ENCODE measurements around the gene DUSP9.
"Not testable (repeated sequence)": the region's sequence is repeated elsewhere in the genome, so short reads cannot be mapped to it uniquely, and the experiment has no call there.

DUSP9 gene

DNA sequence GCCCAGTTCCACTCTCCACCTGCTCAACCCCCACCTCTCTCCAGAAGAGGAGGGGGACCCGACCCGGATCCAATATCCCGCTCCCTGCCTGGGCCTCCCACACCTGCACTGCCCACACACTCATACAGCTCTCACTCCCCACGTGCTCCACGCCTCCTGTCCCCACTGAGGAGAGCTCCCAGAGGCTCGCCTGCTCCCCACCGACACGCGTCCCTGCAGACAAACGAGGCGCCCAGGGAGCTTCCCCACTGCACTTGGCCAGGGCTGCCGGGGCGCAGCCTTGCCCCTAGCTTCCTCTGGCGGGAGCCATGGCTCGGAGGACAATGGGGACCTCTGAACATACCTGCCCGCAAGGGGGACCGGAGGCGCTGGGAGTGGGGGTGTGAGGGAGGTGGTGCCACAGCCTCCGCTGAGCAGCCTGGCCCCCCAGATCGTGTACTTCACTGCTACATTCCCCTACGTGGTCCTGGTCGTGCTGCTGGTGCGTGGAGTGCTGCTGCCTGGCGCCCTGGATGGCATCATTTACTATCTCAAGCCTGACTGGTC lies 45.7 kb downstream of the DUSP9 start:
- no peak for DNase-seq (ENCODE audit: low read depth)

DNA sequence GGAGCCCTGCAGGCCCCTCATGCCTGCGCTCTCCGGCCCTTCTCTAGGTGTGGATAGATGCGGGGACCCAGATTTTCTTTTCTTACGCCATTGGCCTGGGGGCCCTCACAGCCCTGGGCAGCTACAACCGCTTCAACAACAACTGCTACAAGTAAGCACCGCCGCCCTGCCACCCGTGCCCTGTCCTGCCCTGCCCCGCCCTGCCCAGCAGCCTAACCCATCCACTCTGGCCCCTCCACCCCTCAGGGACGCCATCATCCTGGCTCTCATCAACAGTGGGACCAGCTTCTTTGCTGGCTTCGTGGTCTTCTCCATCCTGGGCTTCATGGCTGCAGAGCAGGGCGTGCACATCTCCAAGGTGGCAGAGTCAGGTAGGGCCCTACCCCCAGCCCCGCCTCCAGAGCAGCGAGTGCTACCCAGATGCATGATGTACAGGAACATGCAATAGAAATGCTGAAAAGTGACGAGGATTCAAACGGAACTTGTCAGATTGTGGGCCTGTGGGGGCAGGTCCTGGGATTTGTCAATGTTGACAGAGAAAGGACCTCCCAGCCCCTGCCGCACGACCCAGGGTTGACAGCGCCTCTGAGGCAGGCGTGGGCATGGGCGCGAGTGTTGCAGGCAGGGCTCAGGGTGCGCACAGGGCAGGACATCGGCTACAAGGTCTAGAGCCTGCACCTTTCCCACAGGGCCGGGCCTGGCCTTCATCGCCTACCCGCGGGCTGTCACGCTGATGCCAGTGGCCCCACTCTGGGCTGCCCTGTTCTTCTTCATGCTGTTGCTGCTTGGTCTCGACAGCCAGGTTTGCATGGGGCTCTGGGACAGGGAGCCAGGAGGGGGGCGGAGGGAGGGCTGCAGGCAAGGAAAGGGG lies 46.4 kb downstream of the DUSP9 start:
- no peak for DNase-seq (ENCODE audit: low read depth)

DNA sequence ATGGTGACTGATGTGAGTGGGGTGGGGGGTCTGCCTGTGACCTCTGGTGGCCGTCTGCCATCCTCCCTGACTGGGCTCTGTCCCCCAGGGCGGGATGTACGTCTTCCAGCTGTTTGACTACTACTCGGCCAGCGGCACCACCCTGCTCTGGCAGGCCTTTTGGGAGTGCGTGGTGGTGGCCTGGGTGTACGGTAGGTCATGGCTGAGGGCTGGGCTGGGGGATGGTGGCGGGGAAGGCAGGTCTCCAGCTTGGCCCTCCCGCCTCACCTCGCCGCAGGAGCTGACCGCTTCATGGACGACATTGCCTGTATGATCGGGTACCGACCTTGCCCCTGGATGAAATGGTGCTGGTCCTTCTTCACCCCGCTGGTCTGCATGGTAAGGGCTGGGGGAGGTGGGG lies 47.3 kb downstream of the DUSP9 start:
- not testable (repeated sequence) for DNase-seq (ENCODE audit: low read depth)

DNA sequence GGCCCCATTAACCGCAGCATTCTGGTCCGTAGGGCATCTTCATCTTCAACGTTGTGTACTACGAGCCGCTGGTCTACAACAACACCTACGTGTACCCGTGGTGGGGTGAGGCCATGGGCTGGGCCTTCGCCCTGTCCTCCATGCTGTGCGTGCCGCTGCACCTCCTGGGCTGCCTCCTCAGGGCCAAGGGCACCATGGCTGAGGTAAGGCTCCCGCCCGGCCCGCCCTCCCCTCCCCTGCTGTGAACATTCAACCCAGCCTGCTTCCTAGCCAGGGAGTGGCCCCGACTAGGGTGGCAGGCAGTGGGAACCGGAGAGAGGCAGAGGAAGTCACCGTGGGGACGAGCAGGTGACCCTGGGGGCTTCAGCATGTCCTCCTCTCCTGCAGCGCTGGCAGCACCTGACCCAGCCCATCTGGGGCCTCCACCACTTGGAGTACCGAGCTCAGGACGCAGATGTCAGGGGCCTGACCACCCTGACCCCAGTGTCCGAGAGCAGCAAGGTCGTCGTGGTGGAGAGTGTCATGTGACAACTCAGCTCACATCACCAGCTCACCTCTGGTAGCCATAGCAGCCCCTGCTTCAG lies 47.8 kb downstream of the DUSP9 start:
- DNase-seq (ENCODE audit: low read depth): no peak

DNA sequence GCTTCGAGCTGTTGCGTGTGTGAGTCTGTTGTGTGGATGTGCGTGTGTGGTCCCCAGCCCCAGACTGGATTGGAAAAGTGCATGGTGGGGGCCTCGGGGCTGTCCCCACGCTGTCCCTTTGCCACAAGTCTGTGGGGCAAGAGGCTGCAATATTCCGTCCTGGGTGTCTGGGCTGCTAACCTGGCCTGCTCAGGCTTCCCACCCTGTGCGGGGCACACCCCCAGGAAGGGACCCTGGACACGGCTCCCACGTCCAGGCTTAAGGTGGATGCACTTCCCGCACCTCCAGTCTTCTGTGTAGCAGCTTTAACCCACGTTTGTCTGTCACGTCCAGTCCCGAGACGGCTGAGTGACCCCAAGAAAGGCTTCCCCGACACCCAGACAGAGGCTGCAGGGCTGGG lies 49.1 kb downstream of the DUSP9 start:
- DNase-seq (ENCODE audit: low read depth): no peak

DNA sequence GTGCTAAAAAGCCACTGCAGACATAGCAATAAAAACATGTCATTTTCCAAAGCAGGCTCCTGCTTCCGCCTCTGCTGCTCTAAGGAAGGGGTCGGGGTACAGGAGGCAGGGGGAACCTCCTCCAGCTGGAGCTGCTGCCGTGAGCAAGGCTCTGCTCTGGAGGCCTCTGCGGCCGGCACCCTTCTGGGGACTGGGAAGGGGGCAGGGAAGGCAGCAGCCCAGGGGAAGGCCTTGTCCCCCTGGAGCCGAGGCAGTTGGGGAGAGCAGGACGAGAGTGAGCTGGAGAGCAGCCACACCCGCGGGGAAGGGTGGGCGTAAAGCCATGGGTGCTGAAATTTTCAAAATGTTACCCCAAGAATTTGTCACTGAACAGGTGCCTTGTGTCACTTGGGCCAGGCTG lies 49.5 kb downstream of the DUSP9 start:
- not testable (repeated sequence) for DNase-seq (ENCODE audit: low read depth)

DNA sequence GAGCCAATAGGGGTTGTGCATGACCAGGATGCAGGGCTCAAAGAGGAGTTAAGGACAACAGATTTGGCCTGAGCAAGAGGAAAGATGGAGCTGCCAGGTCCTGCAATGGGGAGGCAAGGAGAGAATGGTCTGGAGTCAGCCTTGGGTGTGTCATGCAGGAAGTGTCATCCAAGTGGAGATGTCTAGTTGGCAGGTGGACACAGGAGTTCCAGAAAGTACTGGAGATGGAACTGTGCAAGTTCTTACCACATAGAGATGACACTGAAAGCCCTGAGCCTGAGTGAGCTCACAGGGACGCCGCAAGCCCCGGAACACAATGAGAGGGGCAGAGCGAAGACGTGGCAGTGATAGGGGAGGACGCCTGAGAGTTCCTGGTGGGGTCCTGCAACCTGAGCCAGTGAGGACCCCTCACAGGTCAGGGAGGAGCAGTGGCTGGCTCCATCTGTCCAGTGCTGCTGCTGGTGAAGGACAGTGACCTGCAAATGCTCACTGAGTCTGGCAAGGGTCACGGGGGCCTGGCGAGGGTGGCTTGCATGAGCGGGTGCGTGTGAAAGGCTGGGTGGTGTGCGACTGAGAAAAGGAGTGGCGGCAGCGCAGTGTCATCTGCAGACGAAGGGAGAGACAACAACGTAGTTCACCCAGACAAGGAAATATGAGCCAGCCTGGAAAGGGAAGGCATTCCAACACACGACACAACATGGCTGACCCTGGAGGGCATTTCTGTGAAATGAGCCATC lies 50.2 kb downstream of the DUSP9 start:
- not testable (repeated sequence) for DNase-seq (ENCODE audit: low read depth)

DNA sequence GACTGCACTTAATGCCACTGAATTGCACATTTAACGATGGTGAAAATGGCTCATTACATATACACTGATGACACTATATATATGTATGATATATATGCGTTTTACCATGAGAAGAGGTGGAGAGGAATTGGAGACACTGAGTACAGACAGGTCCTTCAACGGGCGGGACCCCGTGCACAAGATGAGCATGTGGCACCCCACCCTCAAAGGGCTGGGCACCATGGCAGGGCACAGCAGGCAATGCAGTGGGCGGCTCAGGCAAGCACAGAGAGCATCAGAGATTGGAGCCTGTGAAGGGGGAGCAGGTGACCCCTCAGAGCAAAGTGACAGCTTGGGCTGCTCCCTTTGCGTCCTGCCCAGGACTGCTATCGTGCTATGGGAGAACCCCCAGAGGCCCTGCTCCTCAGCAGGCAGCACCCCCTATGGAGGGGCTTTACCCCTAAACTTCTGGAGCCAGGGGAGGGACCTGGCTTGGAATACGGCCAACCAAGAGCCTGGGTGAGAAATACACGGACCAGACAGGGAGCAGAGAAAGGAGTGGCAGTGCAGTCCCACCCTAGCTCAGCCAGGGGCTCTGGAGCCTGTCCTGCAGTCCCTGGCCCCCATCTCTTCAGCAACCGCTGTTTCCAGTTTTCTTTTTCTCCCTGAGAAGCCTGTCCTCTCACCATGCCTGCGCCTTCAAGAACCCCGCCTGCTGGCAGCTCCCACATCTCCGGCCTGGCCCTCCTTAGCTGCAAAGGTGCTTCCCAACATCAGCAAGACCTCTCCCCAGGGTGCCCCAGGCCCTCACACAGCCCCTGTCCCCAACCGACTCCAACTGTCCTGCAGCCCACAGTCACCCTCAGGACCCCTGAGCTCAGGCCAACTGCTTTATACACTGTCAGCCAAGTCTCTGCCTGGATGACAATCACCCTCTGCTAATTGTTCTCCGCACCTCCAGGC lies 51.2 kb downstream of the DUSP9 start:
- no peak for DNase-seq (ENCODE audit: low read depth)

DNA sequence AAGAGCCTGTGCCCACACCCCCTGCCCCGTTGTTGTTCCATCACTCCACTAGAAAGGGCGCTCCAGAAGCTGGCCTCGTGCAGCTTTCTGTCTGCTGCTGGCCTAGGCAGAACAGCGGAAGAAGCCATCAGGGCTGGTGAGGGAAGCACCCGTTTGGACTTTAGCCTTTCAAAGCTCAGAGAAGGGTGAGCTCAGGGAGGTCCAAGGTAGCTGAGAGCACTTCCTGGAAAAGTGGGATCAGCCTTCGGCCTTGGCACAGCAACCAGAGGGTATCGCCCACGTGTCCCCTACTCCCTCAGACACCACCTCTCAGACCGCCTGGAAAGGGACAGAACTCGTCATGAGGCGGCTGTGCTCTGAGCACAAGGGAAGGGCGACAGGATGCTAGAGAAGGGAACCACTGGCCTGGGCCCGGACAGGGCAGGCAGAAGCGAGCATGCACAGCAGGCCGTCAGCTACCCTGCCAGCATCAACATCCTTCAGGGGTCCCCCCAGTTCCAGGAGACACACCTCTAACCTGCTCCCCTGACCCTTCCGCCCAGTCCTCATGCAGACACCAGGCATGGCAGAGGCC lies 52.3 kb downstream of the DUSP9 start:
- not testable (repeated sequence) for DNase-seq (ENCODE audit: low read depth)

DNA sequence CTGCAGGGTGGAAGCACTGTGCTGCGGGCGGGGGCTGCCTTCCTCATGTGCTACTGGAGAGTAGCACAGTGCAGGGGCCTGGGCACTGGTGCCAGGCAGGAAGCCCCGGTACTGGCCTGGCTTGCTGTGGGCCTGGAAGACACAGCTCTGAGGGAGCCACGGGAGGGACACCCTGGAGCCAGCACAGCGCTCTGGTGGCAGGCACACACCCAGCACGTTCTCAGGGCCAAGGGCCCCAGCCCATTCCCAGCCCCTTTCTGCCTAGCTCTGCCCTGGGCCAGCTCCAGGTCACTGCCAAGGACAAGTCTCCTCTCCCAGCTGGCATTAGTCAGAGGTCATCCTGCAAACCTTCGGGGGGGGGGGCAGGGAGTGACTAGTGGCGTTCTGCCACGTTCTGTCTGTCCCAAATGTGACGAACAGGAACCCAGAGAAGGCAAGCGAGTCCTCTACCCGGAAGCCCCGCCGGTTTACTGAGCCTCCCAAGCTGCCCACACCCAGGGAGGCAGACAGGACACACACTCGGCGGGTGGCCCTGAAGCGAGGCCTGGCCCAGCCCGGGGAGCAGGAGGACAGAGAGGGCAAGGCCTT lies 52.9 kb downstream of the DUSP9 start:
- DNase-seq (ENCODE audit: low read depth): not testable (repeated sequence)

DNA sequence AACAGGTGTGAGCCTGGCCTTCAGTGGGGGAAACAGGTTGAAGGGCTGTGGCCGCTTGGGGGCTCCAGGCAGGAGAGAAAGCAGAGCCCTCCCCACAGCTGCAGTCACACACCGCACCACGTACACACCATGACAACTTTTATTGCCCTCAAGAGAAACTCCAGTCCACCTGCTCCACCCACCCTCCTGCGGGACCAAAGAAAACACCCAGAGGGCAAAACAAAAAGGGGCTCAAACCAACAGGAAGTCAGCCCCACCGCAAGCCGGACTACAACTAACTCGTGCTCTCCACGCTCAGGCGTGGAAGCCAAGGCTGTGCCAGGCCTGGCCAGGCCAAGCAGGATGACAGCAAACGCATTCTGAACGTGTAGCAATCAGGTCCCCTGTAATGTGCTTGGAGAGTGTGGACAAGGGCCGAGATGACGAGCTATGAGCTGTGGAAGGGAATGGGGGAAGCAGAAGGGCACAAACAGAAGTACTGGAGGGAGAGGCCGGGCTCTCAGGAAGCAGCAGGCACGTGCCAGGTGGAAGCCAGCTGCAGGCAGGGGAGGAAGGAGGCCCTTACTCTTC lies 53.5 kb downstream of the DUSP9 start:
- DNase-seq (ENCODE audit: low read depth): no peak

Measured in activated T-helper 1 cell treated with Interleukin-2 at 50 U/mL for 16 hours (primary cell).